ENCODE data around the gene SLC35F4.

GRCh38 chr14:57574617-57575288 is 291.1 kb downstream of the SLC35F4 start:
- TF ChIP-seq, protein P1, sequence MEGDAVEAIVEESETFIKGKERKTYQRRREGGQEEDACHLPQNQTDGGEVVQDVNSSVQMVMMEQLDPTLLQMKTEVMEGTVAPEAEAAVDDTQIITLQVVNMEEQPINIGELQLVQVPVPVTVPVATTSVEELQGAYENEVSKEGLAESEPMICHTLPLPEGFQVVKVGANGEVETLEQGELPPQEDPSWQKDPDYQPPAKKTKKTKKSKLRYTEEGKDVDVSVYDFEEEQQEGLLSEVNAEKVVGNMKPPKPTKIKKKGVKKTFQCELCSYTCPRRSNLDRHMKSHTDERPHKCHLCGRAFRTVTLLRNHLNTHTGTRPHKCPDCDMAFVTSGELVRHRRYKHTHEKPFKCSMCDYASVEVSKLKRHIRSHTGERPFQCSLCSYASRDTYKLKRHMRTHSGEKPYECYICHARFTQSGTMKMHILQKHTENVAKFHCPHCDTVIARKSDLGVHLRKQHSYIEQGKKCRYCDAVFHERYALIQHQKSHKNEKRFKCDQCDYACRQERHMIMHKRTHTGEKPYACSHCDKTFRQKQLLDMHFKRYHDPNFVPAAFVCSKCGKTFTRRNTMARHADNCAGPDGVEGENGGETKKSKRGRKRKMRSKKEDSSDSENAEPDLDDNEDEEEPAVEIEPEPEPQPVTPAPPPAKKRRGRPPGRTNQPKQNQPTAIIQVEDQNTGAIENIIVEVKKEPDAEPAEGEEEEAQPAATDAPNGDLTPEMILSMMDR (IDR thresholded peaks at IDR 0.05 in 8 of 11, conservative IDR thresholded peaks at IDR 0.05 in 3 of 11), result no peak
- no peak for TF ChIP-seq POLR2A (IDR thresholded peaks at IDR 0.05)
- no peak for TF ChIP-seq POLR2AphosphoS5 (IDR thresholded peaks at IDR 0.05)
